PC-3 (cell line): ENCODE data around the gene DMRT3.

Experiments used
- EZH2 ChIP-seq: fragments of 300-600 bp; sonication (generic); IDR thresholded peaks from one replicate; pipeline ENCODE4 v1.6.1; 2017; ENCODE audit warnings: antibody characterized with exemption, mild to moderate bottlenecking, low read length; ENCODE audit not compliant: unreplicated experiment
- EZH2phosphoT487 ChIP-seq: fragments of 300-600 bp; sonication (generic); IDR thresholded peaks from 2 replicates; pipeline ENCODE4 v1.6.1; 2018; ENCODE audit warnings: mild to moderate bottlenecking, antibody characterized with exemption, low read length, borderline replicate concordance
- TF ChIP-seq, protein P1 (sequence below): fragments of 300-600 bp; sonication (generic); conservative IDR thresholded peaks from 2 replicates; pipeline ENCODE4 v1.5.1; 2017; ENCODE audit warnings: antibody characterized with exemption, low read depth, mild to moderate bottlenecking, low read length

DNA sequence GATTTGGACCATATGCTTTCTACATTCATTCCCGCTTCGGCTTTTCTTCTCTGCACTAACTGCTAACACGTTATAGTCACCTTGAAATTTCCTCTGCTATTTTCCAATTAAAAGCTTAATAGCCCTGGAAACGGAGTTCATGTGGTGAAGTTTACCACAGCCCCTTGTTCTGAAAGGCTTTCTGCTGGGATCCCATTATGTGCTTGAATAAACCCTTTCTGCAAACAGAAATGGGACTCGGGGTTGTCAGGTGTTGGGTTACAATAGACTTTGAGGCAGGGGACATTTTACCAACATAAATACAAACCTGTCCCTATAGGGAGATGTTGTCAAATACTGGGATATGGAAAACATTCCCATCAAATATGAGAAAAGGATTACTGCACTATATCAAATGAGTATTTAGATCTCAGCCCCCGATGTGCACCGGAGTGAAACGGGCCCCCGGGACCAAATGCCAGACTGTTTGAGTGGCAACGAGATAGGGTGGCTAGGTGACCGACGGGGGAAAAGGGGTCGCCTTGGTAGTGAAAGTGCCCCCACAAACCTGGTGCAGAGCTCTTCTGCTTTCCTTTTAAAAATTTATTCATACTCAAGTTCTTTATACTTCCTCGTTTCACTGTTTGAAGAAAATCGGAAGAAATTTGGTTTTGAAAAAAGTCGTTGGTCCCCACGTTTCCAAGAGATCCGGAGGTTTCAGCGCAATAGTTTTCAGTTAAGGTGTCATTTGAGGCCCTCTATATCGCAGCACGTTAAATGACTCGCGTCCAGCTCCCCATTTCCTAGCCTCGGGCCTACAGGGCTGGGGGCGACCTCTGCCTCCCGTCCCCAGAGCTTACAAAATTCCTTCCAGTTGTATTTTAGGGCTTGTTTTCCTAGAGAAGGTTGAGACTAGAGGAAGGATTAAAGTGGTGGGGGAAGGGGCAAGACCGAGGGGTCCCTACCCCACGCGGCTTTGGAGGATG is 2.1 kb upstream of the DMRT3 start:
- TF ChIP-seq, protein P1, sequence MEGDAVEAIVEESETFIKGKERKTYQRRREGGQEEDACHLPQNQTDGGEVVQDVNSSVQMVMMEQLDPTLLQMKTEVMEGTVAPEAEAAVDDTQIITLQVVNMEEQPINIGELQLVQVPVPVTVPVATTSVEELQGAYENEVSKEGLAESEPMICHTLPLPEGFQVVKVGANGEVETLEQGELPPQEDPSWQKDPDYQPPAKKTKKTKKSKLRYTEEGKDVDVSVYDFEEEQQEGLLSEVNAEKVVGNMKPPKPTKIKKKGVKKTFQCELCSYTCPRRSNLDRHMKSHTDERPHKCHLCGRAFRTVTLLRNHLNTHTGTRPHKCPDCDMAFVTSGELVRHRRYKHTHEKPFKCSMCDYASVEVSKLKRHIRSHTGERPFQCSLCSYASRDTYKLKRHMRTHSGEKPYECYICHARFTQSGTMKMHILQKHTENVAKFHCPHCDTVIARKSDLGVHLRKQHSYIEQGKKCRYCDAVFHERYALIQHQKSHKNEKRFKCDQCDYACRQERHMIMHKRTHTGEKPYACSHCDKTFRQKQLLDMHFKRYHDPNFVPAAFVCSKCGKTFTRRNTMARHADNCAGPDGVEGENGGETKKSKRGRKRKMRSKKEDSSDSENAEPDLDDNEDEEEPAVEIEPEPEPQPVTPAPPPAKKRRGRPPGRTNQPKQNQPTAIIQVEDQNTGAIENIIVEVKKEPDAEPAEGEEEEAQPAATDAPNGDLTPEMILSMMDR, result no peak
- TF ChIP-seq EZH2, result no peak
- no peak for TF ChIP-seq EZH2phosphoT487
